Fibroblast of upper back skin (primary cell): ENCODE results near the gene KAZALD1.

Source experiments
- DNase-seq: peaks from one replicate; pipeline ENCODE4 v3.0.0-alpha.2; 2013

The KAZALD1 gene

GRCh38 chr10:101047961-101048892, 13.6 kb upstream of the KAZALD1 start:
- no peak for DNase-seq

DNA sequence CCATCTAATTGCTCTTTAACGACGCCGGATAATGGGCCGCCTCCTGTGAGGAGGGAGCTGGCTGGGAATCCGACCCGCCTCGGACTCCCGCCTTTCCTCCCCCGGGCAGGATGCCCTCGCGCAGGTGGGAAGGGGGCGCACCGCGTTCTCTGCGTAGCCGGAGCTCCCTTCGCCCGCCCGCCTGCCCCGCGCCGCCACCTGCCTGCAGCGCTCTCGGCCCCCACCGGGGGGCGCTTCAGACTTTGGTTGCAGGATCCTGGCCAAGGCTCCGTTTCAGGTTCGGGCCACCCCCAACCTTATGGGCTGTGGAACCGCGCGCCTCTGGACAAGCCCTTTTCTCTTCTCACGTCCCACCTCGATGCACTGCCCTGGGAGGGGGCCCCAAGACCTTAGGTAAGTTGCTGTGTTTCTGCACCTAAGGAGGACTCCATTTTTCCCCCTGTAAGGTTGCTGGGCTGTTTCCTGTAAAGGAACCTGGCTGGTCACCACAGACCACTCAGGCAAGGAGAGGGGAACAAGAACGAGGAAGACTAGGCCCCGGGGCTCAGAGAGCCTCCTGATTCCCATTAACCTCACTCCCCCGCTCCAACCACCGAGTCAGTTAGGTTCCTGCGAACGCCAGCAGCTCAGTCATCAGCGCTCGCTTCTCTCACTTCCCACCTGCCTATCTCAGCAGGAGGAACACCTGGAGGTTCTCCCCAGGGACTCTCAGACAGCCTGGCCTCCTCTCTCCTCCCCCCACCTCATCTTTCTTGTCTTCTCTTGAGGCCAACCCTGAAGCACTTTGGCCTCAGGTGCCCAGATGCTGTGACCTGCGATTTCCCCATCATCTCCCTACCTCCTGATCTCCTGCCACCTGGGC, 11.3 kb upstream of the KAZALD1 start:
- DNase-seq, result no peak

DNA sequence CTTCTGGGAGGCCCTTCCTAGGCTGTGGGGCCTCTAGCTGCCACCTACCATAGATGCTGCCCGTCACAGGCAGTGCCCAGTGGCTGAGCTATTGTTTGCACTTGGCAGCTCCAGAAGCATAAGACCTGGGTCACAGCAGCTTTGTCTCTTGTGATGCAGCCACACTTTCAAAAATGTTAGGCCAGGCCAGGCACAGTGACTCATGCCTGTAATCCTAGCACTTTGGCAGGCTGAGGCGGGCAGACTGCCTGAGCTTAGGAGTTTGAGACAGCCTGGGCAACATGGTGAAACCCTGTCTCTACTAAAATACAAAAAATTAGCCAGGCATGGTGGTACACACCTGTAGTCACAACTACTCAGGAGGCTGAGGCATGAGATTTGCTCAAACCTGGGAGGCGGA, 9.5 kb upstream of the KAZALD1 start:
- peak; percentile 60 for DNase-seq

DNA sequence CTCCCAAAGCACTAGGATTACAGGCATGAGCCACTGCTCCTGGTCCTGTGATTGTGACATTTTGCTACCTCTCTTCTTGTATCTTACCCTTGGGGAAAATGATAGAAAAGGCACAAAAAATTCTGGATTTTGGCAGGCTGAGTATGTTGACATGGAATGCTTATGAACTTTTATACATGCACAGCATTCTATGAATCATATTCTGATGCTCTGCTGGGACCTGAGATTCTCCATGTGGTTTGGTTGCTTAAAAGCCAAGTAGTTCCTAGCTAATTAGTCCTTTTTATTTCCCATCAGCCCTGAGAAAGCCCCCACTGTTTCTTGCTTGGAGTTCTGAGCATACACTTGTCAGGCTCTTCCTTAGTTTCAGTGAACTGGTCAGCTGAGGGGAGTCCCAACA, 8.3 kb upstream of the KAZALD1 start:
- peak; percentile 65 for DNase-seq

- no peak for DNase-seq
These were observed 7.4 kb upstream of the KAZALD1 start for GRCh38 chr10:101054351-101054750.

- no peak for DNase-seq
These were observed 6.9 kb upstream of the KAZALD1 start for GRCh38 chr10:101054876-101055275.

GRCh38 chr10:101055411-101055810, 6.4 kb upstream of the KAZALD1 start:
- no peak for DNase-seq

GRCh38 chr10:101056365-101057151, 5.2 kb upstream of the KAZALD1 start:
- DNase-seq, result no peak

- peak; percentile 97 for DNase-seq
These were observed 1.5 kb upstream of the KAZALD1 start for GRCh38 chr10:101060036-101060950.

DNA sequence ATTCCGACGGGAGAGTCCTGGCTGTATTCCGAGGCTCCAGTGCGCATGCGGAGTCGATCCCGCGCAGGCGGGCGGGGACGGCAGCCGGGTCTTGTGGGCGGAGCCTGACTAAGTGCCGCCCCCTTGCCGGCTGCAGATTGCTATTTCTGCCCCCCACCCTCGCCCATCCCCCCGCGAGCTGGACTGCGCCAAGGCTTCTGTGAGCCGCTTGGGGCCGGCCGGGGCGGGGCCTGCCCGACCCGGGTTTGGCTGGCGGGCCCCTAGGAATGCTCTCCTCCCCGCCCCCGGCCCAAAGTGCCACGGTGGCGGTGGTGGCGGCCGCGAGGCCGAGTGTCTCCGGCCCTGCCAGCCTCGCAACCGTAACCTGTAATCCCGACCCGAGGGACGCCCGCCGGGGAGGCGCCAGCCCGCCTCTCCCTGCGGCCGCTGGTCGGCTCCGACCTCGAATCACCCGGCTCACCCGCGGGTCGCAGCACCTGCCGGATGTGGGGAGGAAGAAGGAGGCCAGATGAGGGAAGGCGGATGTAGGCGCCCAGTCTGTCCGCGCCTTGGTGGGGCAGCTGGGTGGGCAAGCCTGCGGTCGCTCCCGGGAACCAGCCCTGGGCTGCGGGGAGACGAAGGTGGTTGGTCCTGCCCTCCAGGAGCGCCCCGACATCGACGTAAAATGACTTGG, 702 bp upstream of the KAZALD1 start:
- DNase-seq, result peak; percentile 95

DNA sequence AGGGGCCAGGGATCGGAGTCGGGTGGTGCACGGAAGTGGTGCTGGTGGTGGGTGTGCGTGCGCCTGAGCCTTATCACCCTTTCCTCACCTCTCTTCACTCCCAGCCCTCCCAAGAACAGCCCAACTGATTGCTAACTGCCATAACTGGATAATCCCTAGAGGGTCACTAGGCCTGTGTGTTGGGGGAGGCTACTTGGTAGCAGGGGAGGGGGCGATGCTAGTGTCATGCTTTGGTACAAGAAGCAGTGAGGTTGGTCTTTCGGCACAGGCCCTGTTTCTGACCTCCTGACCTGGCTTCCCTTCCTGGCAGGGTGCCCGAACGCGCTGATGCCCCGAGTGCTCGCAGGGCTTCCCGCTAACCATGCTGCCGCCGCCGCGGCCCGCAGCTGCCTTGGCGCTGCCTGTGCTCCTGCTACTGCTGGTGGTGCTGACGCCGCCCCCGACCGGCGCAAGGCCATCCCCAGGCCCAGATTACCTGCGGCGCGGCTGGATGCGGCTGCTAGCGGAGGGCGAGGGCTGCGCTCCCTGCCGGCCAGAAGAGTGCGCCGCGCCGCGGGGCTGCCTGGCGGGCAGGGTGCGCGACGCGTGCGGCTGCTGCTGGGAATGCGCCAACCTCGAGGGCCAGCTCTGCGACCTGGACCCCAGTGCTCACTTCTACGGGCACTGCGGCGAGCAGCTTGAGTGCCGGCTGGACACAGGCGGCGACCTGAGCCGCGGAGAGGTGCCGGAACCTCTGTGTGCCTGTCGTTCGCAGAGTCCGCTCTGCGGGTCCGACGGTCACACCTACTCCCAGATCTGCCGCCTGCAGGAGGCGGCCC, 652 bp downstream of the KAZALD1 start:
- DNase-seq, result peak; percentile 47

DNA sequence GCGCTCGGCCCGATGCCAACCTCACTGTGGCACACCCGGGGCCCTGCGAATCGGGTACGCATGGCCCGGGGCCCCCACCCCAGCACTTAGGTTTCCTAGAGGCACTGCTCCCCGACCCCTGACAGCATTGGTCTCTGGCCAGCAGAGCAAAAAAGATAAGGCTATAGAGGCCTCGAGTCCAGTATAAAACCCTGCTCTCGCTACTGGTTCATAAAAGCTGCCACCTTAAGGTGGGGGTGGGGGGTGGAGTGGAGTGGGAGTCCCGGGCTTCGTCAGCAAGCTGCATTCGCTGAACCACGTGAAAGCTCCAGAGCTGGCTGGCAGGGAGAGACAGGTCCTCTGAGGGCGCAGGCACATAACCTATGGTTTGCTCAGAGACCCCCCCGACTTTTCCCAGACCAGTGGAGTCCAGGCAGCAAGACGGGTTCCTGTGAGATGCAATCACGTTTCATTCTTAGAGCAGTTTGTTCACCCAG, 1.3 kb downstream of the KAZALD1 start:
- DNase-seq, result no peak

- DNase-seq, result no peak
These were observed 2.0 kb downstream of the KAZALD1 start for GRCh38 chr10:101063548-101064414.

- DNase-seq, result no peak
These were observed 2.7 kb downstream of the KAZALD1 start for GRCh38 chr10:101064415-101065030.

- peak; percentile 48 for DNase-seq
These were observed 3.8 kb downstream of the KAZALD1 start for GRCh38 chr10:101065481-101066145.

- DNase-seq, result peak; percentile 51
These were observed 4.5 kb downstream of the KAZALD1 start for GRCh38 chr10:101066146-101066895.

DNA sequence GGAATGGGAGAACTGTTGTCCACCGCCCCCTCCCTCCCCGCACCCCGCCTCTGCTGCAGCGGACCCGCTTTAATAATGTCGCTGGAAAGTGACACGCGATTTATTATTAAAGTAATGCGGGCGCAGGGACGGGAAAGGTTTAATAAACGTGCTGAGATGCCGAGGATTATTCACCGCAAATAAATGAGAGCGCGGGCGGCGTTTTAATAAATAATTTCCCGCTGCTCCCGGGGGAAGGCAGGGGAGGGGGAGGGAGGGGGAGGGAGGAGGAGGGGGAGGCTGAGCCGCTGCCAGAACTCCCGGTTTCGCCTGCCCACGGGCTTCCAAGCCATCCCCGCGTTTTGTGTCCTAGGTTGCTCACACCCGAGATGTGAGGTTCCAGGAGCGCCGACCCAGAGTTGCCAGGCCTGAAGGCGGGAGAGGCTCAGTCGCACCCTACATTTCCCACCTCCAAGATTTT, 5.1 kb downstream of the KAZALD1 start:
- no peak for DNase-seq
